ENCODE data around the gene KRT38. TPM values are rescaled to one million over a fixed set of nuclear protein-coding genes. Genes with fewer than 3 reads are reported as not detected.
"Not testable (repeated sequence)": the region's sequence is repeated elsewhere in the genome, so short reads cannot be mapped to it uniquely, and the experiment has no call there.

Gene KRT38
- total RNA-seq, 1 donor from 2014 or later, result not detected

DNA sequence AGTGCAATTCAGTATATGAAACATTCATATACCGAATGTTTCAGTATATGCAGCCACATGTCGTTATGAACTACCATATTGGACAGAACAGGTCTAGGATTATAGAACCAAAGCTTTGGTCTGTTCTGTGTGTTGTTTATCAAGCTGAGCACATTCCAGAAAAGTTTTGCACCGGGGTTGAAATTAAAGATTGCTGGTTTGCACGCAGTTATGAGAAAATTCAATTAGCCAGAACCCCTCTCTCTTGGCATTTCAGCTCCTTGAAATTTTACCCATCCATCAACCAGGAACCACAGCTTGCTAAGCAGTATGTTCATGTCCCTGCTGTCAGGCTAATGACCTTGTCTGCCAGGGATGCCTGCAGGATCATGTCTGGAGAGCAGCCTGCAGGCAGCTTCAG lies 16.9 kb upstream of the KRT38 start:
- no peak for DNase-seq

DNA sequence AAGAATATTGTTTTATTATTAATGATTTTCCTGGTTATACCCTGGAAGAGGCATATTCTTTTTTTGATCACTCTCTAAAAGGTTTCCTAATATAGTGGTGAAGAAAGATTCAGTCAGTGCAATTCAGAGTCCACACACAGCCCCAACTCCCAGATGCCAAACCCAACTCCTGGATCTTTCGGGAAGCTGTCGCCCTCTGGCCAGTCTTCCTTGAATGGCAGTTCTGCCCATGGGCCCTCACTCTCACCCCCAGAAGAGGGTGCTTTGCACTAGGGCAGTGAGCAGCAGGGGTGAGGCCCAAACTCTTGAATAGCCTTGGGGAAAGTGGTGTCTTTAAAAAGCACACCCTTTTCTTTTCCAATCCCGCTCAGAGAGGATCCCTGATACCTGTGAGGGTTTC lies 15.4 kb upstream of the KRT38 start:
- no peak for DNase-seq

DNA sequence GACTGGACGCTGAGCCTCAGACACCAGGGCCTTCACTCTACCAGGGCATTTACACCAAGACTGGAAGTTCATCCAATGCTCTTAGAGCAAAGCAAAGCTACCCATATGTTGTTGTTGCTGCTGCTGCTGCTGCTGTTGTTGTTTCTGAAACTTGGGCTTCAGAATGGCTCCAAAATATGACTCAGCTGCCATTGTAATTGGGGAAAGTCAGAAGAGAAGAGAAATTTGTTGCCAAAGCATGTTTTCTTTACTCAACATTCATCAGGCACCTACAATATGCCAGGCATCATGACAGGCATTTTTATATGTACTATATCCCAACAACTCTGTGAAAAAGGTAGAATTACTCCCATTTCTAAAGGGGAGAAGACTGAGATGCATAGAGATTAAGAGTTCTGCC lies 14.5 kb upstream of the KRT38 start:
- DNase-seq, result no peak

DNA sequence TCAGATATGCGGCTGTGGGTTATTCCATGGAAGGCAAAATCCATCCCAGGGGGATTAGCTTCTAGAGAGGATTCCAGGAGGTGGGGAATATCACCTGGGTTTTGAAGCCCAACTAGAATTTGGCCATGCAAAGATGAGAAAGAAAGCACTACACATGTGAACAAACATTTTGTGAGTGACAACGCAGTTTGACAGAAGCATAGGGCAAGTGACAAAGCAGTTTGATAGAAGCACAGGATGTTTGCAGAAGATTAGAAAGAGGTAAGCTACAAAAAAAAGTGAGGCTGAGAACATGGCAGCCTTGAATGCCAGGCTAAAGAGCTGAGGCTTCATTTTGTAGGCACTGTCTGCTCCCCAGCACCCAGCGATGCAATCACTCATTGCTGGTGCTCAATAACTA lies 12.3 kb upstream of the KRT38 start:
- DNase-seq, result no peak

DNA sequence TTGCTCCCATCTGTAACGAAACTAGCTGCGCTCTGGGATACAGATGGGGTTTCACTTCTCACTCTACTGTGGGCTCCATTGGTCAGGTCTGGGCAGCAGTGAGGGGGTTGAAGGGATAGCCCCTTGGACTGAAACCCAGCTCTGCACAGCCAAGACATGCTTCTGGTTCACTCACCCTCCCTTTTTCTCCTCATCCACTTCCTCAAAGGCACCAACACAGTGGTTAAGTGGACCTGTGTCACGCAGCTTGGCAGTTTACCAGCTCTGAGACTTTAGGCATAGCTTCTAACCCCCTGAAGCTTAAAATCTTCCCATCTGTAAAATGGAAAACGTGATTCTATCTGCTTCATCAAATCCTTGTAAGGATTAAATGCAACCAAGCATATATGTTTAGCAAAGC lies 11.5 kb upstream of the KRT38 start:
- DNase-seq, result no peak

DNA sequence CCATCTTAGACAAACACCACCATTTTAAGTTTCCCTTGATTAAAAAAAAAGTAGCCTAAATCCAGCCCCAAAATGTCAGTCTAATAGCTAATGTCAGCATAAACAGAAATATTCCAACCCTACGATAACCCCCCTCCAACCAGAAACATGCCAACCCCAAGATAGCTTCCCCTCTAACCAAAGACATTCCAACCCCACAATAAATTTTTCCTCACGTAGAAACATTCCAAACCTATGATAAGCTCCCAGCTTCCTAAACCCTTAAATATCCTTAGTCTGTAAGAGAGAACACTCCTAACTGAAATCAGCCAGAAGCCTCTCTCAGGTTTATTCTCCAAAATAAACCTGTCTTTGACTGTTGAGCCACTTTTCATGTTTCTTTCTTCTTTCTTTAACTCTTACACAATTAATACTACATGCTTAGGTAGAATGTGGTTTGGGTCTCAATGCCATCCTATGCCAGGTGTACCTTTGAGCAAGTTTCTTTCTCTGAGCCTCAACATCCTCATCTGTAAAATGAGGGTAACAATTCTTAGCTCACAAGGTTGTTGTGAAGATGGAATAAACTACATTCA lies 10.5 kb upstream of the KRT38 start:
- no peak for DNase-seq

DNA sequence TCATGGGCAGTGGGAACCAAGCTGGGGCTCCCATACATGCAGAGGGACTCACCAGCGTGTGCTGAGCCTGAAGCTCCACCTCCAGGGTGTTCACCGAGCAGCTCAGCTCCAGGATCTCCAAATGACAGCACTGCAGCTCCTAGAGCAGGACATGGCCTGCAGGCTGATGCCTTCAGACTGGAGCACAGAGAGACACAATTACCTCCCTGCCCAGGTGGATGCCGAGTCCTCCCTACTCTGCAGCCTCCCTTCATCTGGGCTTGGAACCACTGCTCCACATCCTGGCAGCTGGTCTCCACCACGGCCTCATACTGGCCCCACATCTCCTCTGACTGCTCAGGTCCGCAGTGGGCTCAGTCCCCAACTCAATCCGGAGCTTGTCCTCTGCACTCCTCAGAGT lies 8.2 kb upstream of the KRT38 start:
- DNase-seq, result no peak

DNA sequence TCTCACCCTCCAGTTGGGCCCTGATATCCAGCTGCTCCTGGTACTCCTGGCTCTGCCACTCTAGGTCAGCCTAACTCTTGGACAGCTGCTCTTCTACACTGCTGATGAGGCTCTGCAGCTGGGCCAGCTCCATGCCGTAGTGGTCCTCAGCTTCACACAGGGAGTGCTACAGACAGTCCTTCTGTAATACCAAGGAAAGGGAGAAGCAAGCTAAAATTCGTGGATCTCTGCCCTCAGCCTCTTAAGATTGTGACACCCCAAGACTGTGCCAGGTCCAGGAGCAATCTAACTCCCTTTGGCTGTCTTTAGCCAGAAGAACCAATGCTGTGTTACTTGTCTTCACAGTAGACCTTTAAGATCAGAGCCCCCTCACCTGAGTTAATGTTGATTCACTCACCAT lies 7.7 kb upstream of the KRT38 start:
- DNase-seq, result no peak

DNA sequence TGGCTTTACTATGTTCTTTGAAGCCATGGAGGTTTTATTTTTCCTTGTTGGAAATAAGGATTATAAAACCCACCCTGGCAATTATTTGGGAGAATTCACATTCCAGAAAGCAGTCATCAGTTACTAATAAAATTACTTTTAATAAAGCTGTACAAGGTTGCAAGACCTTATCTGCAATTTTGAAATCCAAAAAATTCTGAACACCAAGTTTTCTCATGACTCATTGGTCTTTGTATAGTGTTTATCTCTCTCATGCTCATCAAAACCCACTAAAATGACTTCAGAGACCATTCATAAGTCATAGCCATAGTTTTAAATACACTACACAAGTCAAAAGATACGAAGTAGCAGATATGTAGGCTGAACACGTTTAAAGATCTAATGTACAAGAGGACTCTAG lies 6.0 kb upstream of the KRT38 start:
- no peak for DNase-seq

DNA sequence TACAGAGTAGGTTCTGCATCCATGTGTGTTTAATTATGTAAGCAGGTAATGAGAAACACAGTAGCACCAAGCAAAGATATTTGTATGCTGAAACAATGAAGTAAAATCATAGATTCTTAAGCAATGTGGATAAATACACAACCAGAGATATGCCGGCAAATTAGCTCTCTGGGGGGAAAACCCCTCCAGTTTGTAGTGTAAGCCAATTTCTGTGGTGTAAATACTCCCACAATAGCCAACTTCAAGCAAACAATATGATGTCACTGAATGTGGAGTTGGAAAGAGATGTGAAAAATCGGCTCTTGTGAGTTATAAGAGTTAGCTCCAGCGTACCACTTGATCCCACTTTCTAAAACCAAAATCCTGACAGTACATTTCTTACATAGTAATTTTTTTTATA lies 3.9 kb upstream of the KRT38 start:
- DNase-seq, result no peak

DNA sequence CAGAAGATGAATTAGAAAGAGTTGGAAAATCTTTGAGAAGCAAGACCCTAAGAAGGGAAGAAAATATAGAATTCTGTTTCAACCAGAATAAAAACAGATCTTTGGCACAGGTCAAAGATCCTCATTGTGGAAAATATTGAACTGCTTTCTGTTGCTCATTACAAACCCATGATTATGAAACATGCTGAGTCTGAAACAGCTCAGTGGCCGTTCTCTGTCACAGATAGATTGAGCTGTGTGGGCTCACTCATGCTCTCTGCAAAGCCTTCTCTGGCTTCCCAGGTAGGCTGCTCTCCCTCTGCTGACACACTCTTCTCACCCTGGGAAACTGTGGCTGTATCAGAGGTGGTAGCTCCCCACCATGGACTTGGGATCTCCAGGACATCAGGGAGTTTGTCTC lies 3.4 kb upstream of the KRT38 start:
- no peak for DNase-seq

DNA sequence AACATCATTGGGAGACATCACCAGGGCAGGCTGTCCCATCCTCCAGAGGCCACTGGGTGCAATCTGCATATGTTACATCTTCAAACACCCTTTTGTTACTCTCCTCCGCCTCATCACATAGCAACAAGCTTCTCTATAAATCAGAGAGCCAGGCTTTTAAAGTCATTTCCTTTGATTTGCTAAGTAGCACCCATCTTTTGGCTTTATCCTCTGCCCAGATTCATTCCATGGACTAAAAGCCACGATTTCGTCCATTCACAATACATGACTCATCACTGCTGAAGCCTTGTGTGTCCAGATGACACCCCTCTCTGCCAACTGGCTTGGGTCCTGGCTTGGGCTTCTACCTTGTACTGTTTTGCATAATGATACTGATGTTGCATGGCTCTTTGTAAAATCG lies 2.0 kb upstream of the KRT38 start:
- no peak for DNase-seq

DNA sequence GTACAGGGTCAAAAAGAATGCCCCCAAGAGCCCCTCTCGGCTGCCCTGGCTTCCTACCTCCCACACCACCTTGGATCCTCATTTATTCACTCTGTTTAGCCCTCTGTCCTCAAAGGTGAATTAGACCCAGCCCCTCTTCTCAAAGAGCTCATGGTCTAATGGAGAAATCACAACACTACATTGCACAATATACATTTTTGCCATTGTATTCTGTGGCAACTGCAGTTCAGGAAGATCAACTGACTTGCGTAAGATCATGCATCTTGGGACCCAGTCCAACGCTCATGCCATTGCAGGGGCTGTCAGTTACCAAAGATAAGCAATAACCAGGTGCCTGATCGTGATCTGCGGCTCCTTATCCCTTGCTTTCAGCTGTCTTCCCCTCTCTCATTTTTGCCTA lies 1.4 kb downstream of the KRT38 start:
- DNase-seq, result no peak

DNA sequence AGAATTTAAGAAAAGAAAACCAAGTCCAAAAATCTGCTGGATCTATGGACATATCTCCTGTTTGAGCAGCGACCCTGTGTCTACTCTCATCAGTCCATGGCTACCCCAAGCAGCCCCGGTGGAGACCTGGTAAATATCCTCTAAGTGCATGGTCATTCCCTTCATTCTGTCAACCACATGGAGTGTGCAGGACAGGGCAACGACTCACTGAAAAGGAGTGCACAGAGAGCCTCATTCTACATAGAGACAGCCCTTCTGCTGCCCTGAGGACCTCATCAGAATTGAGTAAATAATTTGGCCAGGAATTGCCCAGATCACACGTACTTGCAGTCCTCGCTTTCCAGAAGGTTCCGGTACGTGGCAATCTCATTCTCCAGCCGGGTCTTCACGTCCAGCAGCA lies 3.0 kb downstream of the KRT38 start:
- DNase-seq, result no peak

DNA sequence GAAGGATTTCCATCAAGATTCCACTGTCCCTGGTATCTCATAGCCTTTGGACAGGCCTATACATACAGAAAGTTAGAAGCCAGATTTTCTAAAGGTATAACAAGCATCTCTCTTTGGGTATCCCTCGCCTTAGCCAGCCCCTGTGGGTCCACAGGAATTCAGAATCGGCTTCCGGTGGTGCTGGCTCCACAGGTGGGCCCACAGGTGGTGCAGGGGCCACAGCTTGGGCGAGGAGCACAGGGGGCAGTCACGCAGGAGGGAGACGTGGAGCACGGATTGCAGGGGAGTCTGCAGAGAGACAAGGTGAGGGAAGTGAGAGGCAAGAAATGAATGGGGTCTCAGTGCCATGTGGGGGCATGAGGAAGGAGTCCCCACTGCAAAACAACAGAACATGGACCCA lies 3.5 kb downstream of the KRT38 start:
- no peak for DNase-seq

DNA sequence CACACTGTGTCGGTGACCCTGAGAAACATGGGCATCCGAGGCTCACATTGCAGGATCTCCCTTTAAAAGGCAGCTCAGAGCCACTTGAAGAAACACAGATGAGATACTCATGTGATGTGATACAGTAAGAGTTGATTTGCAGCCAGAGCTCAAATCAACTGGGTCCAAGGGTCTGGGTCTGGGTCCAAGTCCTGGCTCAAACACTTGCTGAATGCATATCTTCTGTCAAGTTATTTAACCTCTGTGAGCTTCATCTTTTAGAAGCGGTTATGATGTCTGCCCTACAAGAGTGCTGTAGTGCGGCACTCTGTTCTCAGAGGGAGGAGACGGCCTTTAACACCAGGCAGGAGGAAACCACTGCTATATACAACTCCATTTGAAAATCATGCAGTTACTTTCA lies 6.4 kb downstream of the KRT38 start:
- no peak for DNase-seq

DNA sequence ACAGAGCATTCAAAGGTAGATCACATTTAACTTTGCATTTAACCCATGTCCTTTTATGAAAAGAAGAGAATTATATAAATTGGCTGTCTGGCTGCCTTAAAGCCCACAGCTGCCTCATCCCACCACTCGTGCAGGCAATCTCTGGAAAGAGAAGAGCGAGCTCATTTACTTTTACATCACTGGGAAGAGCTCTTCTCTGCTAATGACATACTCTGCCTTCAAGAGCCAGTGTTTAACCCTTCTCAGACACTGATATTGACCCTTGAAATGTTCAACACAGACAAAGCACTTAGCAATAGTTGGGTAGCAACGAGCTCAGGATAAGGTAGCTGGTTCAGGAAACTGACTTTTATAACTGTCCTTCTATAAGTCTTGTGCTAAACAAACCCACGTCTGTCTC lies 6.8 kb downstream of the KRT38 start:
- no peak for DNase-seq

DNA sequence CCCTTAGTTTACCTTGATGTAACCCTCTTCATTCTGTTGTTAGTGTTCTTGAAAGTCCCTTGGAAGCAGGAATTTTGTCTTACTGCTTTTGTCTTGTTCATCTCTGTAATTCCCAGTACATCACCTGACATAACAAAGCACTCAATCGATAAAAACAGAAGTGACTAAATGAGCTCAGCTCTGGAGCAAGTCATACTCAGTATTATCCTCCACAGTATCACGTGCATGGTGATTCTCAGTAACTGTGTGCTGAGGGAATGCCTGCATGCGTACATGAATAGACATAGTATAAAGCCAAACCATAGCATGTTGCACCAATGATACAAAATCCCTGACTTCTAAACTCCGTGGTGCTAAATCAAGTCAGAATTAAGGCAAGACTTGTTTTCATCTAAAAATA lies 7.2 kb downstream of the KRT38 start:
- no peak for DNase-seq

DNA sequence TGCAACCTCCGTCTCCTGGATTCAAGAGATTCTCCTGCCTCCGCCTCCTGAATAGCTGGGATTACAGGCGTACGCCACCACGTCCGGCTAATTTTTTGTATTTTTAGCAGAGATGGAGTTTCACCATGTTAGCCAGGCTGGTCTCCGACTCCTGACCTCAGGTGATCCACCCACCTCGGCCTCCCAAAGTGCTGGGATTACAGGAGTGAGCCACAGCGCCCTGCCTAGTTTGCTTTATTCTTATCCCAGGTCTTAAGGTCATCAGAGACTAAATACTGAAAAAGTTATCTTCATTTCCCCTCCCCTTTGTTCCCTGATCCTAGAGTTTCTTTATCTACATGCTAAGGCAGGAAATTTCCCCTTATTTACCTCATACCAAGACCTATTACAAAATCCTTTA lies 10.4 kb downstream of the KRT38 start:
- not testable (repeated sequence) for DNase-seq

DNA sequence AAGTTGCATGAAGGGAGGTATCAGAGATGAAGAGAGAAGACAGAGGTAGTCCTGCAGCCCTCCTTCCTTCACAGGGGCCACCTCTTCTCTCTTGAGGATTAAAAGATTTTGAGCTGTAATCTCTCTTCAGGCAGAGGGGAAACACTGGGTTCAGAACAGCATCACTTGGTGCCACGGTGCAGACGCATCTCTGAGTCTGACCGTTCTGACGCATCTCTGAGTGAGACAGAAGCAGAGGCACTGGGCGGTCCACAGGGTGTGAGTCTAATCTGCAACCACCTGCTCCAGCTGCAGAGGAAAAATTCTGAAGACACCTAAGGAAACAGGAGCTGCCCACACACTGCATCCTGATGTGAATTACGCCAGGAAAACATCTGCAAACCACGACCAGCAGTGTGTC lies 11.1 kb downstream of the KRT38 start:
- no peak for DNase-seq

DNA sequence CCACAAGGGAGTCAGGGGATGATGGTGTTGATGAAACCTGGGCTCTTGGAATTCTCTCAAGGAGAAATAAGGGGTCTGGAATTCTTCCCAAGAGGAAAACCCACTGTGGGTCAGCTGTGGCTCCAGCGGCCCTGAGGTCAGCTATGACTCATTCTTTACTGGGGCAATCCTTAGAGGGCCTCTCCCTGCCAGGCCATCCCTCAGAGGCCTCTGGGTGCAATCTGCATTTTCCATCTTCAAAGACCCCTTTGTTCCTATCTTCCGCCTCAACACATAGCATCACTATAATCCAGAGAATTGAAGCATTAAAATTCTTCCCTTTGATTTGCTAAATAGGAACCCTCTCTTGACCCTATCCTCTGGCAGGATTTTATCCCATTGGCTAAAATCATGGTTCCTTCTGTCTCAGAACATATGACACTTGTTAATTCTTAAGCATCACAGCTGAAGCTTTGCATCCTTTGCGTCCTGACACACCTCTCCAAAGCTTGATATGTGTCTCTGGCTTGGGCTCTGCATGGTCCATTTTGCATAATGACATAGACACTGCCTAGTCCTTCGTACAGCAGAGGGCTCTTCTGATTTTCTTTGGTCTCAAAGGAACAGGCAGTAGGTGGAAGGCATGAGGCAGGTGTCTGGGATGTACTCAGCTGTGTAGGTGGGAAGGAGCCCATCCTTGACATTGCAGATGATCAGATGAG lies 12.0 kb downstream of the KRT38 start:
- DNase-seq, result no peak

DNA sequence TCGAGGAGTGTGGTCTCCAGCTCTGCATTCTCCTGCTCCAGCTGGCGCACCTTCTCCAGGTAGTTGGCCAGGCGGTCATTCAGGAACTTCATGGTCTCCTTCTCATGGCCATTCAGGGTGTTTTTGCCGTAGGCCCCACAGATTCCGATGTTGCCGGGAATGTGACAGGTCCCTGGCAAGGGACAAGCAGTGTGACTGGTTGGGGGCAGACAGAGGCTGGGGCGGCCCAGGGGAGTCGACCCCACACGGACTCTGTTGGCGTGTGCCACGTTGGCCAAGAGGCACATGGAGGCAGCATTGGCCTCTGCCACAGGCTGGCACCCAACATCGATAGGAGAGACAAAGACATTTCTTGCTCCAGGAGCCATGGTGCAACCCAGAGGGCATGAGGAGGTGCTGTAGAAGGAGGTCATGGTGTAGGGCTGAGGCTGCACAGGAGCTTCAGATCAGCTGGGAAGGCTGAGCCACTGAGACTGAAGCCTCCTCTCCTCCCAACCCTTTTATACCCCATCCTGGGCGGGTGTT lies 16.6 kb downstream of the KRT38 start, which contains the start of gene KRT37:
Gene KRT37, minus strand, starts transcription at position 475 of the 525 bp plus-strand sequence. Its CDS starts 62 bp downstream, at position 413.
- no peak for DNase-seq

DNA sequence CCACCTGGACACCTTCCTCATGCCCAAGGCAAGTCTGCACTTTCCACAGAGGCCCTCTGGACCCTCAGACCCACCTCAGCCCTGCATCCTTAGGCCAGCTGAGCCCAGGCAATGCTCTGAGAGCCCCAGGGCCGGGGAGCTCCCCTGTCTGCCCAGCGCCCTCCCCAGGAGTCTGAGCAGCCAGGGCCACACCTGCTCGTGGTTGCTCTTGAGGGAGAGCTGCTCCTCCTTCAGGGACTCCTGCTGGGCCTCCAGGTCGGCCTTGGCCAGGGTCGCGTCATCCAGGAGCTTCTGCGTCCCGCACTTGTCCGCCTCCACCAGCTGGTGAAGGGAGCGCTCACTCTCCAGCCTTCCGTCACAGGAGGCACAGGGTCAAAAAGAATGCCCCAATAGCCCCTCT lies 18.2 kb downstream of the KRT38 start:
- not testable (repeated sequence) for DNase-seq

DNA sequence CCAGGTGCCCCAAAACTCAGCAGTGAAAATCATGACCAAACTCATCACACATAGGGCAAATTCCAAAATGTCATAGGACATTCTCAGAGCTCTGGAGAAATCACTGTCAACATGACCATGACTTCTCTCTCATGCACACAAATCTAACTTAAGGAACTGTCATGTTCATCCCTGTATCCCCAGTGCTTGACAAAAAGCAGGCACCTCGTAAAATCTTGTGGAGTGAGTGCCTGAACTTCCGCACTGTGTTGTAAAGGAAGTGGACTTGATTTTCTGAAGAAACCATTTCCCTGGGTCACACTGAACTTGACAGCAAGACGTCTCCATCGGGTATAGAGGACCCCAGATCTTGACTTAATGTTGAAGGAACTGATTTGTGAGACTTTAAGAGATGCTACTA lies 19.2 kb downstream of the KRT38 start:
- DNase-seq, result no peak

DNA sequence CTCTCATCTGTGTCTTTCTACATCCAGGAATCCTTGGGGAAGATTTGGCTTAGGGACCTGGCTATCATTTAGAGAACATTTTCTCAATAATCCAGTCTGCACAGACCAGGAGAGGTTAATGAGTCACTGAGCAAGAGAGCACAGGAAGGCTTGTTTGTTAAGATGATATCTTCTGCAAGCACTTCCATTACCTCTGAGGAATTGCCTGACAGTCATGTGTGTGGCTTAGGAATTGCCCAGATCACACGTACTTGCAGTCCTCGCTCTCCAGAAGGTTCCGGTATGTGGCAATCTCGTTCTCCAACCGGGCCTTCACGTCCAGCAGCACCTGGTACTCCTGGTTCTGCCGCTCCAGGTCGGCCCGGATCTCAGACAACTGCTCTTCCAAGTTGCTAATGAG lies 19.7 kb downstream of the KRT38 start:
- DNase-seq, result no peak

Measured in dermis blood vessel endothelial cell (primary cell).